GM19238 (cell line): ENCODE results near the gene SIDT1.

ENCODE experiments used
- DNase-seq: peaks from one replicate; pipeline ENCODE4 v3.0.0; 2011; ENCODE audit warnings: low spot score; ENCODE audit not compliant: insufficient read length

The SIDT1 gene

GRCh38 chr3:113545594-113545993 lies 13.2 kb downstream of the SIDT1 start:
- DNase-seq: no peak

- no peak for DNase-seq
Measured at GRCh38 chr3:113546414-113546893, 14.1 kb downstream of the SIDT1 start.

DNA sequence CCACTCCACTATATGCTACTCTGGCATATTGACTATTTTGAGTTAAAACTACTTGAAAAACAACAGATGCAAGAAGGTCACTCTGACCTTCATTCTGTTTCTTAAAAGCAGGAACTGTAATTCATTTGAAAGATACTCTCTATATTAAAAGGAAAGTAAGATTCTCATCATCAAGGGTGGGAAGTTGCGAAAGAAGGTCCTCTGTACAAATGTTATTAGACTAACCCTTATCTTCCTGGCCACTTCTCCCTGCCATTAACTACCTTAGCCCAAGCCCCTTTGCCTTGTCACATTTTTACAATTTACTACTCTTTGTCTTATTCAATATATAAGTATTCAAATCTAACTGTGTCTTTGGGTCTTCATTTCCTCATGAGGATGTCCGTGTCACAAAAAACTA lies 16.1 kb downstream of the SIDT1 start:
- DNase-seq: no peak

DNA sequence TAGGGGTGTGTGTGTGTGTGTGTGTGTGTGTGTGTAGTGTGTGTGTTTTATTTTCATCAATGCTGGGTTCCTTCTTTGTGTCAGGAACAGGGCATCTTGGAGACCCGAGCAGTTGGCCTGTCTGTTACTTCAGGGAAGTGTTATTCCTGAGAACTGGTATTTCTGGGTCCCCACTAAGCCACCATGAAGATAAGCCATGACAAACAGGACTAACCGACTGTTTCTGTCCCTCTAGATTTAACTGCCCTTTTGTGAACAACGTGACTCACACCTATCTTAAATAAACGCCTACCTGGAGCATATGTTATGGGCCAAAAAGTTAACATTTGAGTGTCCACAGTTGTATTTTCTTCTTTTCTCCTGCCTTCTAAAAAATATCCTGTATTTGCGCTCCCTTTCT lies 19.5 kb downstream of the SIDT1 start:
- DNase-seq: no peak

GRCh38 chr3:113552851-113553250 lies 20.5 kb downstream of the SIDT1 start:
- DNase-seq: no peak

GRCh38 chr3:113555138-113555537 lies 22.8 kb downstream of the SIDT1 start:
- DNase-seq: no peak

GRCh38 chr3:113556316-113556945 lies 24.1 kb downstream of the SIDT1 start:
- DNase-seq: no peak

DNA sequence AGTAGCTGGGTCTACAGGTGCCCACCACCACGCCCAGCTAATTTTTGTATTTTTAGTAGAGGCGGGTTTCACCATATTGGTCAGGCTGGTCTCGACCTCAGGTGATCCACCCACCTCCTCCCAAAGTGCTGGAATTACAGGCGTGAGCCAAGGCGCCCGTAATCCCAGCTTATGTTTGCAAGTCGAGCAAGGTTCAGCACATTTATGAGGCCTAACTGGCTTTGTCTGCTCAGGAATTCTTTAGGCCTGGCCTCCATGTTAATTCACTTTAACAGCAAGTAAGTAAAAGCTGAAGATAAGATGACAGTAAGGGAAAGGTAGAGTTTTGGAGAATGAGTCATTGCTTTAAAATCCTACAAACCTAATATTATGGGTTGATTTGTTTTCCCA lies 24.6 kb downstream of the SIDT1 start:
- no peak for DNase-seq

GRCh38 chr3:113557374-113557773 lies 25.0 kb downstream of the SIDT1 start:
- no peak for DNase-seq

DNA sequence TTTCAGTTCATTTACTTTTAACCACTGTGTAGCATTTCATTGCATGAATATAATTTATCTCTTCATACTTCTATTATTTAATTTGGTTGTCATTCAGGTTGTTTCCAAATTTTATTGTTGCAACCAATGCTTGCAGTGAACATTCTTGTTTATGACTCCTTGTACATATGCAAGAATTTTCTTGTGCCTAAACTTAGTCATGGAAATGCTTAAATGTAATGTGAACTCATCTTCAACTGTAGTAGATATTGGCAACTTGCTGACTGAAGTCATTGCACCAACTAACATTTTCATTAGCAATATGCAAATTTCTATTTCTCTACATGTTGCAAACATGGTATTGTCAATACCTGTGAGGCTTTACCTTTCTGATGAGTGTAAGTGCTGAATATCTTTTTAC lies 26.7 kb downstream of the SIDT1 start:
- no peak for DNase-seq

GRCh38 chr3:113560271-113560670 lies 27.9 kb downstream of the SIDT1 start:
- no peak for DNase-seq

DNA sequence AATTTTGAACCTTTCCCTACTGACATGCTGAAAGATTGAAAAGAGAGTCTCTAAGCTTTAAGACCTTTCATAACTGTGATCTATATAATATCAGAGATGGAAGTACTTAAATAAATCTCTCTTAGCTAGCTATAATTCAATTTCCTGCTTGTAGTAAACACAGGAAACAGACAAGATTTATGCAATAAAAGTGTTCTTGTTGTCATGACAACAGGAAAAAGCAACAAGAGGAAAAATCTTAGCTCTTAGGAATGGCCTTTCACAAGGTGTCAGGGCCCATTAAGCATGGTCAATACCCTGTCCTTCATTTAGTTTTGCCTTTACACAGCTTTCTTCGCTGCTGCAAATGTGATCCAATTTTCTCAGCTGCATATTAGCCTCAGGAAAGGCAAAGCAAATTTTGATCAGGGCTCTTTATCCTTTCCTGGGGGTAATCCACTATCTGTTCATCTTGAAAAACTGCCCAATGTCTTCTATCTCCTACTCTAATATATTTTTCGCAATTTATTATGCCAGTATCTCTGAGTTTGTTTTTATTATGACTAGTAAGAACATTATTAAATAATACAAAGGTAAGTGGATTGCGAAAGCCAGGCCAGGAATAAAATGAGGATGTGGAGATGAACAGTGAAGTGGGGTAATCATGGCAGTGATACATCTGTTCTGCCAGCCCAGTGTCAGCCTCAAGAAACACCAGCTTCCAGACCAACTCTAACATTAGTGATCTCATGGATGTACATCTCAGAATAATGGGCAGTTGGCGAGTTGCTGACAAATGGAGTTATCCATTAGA lies 28.7 kb downstream of the SIDT1 start:
- no peak for DNase-seq

DNA sequence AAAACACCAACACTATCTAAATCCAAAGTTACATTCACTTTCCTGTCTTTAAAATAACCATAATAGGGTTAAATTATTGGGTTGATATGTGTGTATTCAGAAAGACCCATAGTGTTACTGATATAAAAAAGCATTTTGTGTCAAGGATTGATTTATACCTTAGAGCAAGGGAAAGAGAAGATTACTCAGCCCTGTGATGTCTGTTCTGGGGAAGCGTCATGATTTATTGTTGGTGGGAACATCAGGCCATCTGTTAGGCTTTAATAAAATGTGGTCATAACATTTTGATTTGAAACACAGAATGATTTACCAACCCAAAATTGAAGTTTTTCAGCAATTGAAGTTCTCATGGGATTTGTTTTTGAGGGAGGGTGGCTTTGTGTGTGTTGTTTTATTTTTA lies 33.2 kb downstream of the SIDT1 start:
- DNase-seq: no peak

GRCh38 chr3:113570158-113570557 lies 37.8 kb downstream of the SIDT1 start:
- no peak for DNase-seq

DNA sequence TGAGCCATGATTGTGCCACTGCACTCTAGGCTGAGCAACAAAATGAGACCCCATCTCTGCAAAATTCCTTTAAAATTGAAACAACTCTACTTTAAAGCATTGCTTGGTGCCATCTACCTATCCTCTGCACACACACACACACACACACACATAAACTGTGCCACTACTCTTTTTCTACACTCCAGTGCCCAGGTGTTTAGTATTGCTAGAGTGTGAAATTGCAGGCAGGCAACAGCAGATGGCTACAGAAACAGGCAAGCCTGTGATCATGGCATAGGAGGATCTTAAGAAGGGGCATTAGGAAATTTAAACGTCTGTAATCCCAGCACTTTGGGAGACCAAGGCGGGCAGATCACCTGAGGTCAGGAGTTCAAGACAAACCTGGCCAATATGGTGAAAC lies 39.0 kb downstream of the SIDT1 start:
- no peak for DNase-seq

GRCh38 chr3:113573728-113574127 lies 41.4 kb downstream of the SIDT1 start:
- DNase-seq: no peak

- DNase-seq: no peak
Measured at GRCh38 chr3:113574213-113574612, 41.9 kb downstream of the SIDT1 start.

GRCh38 chr3:113575206-113575605 lies 42.9 kb downstream of the SIDT1 start:
- DNase-seq: no peak

DNA sequence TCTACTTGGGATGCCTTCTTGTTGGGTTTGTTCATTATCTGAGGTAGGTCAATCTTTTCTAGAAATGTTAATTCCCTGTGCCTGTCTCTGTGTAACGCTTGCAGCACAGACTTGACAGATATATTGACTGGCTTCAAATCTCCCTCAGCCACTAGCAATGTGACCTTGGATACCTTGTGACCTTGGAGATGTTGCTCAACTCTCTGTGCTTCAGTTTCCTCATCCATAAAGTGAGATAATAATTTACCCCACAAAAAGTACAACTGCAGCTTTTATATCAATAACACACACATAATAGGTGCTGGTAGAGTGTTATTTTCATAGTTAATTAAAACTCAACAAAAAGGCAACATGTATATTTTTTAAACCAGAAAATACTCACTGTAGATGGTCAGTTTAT lies 52.9 kb downstream of the SIDT1 start:
- no peak for DNase-seq

- no peak for DNase-seq
Measured at GRCh38 chr3:113585720-113586119, 53.4 kb downstream of the SIDT1 start.

GRCh38 chr3:113588806-113589205 lies 56.5 kb downstream of the SIDT1 start:
- DNase-seq: no peak

- no peak for DNase-seq
Measured at GRCh38 chr3:113589971-113590370, 57.6 kb downstream of the SIDT1 start.

GRCh38 chr3:113590983-113591382 lies 58.6 kb downstream of the SIDT1 start:
- DNase-seq: no peak
